ENCODE results near the gene RCBTB1. TPM values are rescaled to one million over a fixed set of nuclear protein-coding genes. Genes with fewer than 3 reads are reported as not detected.
"Not testable (repeated sequence)": the region's sequence is repeated elsewhere in the genome, so short reads cannot be mapped to it uniquely, and the experiment has no call there.

The RCBTB1 gene
- total RNA-seq, 2 donors from 2014 or later, result 13.0 to 21.3 TPM

DNA sequence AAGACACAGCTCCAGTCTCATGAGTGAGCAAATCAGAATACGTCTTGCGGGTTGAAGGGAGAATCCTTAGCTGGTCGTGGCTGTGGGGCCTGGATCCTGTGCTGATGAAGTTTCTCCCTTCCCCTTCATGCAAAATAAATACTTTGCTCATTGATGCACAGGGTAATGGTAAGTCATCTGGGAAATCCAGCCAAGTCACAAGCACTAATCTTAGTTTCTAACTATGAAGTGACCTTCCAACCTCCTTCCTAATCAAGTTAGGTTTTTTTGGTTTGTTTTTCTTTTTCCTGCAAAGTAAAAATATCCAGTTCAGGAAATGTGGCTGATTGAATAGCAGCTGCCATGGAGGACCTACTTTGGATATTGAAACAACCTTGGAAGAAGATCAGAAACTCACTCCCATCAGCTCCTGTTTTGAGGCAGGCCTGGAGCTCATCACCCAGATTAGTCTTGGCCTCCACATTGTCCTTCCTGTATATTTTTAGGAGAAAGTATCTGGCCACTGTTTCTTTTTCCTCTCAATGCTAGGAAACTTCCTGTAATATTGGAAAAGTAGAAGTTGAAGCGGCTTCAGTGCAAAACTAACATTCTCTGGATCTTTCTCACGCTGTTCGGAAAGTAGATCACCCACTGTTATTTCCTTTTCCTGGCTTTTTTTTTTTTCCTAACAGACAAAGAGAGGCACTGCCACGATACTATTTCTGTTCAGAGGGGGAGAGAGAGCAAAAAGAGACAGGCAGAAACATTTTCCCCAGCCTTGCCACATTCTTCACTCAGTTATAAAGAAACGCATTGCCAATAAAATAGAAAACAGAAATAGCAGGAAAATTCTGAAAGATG is 30.7 kb upstream of the RCBTB1 start:
- H3K27me3 Mint-ChIP-seq, result no peaks in the 10 kb centered on the region
- no peaks in the 10 kb centered on the region for H3K4me1 Mint-ChIP-seq (ENCODE audit: low read depth in 2 of 2)
- no peak for ATAC-seq
- DNase-seq (ENCODE audit: low spot score), result no peak
- no peaks in the 10 kb centered on the region for H3K9me3 Mint-ChIP-seq
- H3K4me3 Mint-ChIP-seq, result no peak overlapping the region
- H3K27ac Mint-ChIP-seq, result no peak overlapping the region
- no peaks in the 10 kb centered on the region for H3K36me3 Mint-ChIP-seq

DNA sequence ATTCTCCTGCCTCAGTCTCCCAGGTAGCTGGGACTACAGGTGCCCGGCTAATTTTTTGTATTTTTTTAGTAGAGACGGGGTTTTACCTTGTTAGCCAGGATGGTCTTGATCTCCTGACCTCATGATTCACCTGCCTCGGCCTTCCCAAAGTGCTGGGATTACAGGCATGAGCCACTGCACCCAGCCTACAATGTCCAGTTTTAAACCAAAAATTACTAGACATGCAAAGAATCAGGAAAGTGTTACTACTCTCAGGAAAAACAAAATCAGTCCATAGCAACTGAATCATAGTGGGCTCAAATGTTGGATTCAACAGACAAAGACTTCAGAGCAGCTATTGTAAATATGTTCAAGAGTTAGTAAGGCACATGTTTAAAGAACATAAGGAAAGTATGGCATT is 26.7 kb upstream of the RCBTB1 start:
- not testable (repeated sequence) for H3K4me3 Mint-ChIP-seq, H3K9me3 Mint-ChIP-seq

DNA sequence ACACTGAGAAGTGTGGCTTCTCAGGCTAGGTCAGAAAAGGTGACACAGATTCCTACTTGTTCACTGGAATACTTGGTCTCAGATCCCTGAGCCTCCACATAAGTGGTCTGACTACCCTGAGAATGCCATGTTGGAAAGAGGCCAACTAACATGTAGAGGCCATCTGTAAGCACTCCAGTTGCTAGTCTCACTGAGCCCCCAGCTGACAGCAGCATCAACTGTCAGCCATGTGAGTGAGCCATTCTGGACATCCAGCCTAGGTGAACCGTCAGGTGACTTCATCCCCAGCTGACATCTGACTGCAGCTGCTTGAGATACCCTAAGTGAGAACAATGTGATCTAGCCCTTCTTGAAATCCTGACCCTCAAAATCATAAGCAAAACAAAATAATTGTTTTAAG is 24.8 kb upstream of the RCBTB1 start:
- H3K36me3 Mint-ChIP-seq, result no peaks in the 10 kb centered on the region
- no peak overlapping the region for H3K27ac Mint-ChIP-seq
- ATAC-seq (no peak), DNase-seq (ENCODE audit: low spot score) (no peak)
- H3K4me3 Mint-ChIP-seq, result no peak overlapping the region
- no peaks in the 10 kb centered on the region for H3K9me3 Mint-ChIP-seq
- H3K4me1 Mint-ChIP-seq (ENCODE audit: low read depth in 2 of 2), result peaks cover 5 to 6% of the 10 kb centered on the region in 2 donors
- no peaks in the 10 kb centered on the region for H3K27me3 Mint-ChIP-seq

More for the DNA sequence above, 26.7 kb upstream of the RCBTB1 start:
- not testable (repeated sequence) for H3K27me3 Mint-ChIP-seq; ATAC-seq; DNase-seq (ENCODE audit: low spot score); H3K27ac Mint-ChIP-seq; H3K4me1 Mint-ChIP-seq (ENCODE audit: low read depth in 2 of 2); H3K36me3 Mint-ChIP-seq

DNA sequence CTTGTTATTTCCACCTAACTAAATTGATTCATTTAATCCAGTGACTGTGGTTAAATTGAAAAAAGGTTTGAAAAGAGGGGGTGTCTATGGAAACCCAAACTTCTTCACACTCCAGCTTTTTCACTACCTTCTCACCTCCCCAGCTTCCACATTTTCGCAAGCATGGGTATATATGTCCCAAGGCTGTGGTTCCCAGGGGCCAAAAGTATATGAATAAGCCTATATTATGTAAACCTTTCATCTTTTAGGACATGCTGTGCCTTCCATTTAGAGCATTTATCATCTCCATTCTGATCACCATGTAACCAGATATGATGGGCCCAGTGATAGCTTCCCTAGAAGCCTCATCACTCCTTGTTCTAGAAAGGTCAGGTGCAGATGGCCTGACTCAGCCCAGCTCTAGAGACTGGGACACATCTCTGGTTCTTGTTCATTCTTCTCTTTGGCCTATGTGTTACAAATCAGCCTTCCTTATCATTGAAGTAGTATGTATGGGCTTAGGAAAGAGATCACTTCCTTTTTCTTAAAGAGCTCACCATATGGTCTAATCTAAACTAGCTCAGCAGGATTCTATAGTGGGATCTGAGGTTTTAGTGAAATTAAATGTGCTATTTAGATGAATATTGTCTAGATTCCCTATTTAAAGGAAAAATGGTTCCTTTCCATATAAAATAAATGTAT is 23.4 kb upstream of the RCBTB1 start:
- no peak for DNase-seq (ENCODE audit: low spot score)
- no peak for ATAC-seq
- Mint-ChIP-seq H3K27me3 (no peaks in the 10 kb centered on the region), H3K36me3 (no peaks in the 10 kb centered on the region), H3K4me1 (ENCODE audit: low read depth in 2 of 2) (peaks cover 5 to 6% of the 10 kb centered on the region in 2 donors), H3K4me3 (no peak overlapping the region), H3K27ac (no peak overlapping the region), H3K9me3 (no peaks in the 10 kb centered on the region)

DNA sequence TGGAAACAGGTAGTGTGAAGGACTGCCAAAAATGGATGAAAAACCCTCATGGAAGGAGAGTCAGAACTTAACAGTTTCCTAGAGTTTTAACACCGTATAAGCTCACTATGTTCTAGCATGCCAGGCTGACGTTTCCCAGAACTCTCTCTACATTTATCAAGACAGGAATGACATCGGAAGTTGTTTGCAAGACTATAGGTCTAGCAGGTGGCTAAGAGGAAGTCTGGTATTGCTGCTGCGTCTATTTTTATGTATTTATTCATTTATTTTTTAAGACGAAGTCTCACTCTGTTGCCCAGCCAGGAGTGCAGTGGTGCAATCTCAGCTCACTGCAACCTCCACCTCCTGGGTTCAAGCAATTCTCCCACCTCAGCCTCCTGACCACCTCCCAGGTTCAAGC is 22.4 kb upstream of the RCBTB1 start:
- H3K9me3 Mint-ChIP-seq, result no peaks in the 10 kb centered on the region
- no peak for ATAC-seq
- H3K4me1 Mint-ChIP-seq (ENCODE audit: low read depth in 2 of 2), result peaks cover 5 to 6% of the 10 kb centered on the region in 2 donors

DNA sequence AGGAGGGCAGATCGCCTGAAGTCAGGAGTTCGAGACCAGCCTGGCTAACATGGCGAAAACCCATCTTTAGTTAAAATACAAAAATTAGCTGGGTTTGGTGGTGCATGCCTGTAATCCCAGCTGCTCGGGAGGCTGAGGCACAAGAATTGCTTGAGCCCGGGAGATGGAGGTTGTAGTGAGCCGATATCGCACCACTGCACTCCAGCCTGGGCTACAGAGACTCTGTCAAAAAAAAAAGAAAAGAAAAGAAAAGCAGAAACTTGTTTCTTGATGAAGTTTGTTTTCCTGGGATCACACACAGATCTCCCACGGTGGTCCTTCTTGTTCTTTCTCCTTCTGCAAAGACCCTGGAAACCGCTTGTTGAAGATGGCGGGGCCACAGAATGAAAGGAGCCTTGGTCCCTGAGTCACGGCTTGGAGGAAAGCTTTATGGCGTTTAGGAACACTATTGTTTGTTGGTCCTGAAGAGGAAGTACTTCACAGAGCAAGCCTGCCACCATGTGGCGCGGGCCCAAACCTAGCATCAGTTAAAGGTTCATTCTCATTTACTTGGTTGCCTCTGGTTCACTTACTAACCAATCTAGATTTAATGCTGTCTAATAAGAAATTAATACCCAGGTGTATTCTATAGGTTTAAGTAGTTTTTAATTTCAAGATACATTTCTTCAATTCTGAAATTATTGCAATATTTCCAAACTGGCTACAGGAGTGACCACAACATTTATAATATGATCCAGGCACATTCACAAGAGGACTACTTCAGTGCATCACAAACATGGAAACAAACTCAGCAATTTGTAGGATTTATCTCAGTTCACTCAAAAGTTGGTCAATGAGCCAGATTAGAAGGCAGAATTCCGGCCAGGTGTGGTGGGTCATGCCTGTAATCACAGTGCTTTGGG is 21.6 kb upstream of the RCBTB1 start:
- Mint-ChIP-seq H3K27me3 (no peaks in the 10 kb centered on the region), H3K36me3 (no peaks in the 10 kb centered on the region), H3K4me1 (ENCODE audit: low read depth in 2 of 2) (peaks cover 5 to 6% of the 10 kb centered on the region in 2 donors), H3K4me3 (peak overlapping the region; percentile 80), H3K9me3 (no peaks in the 10 kb centered on the region), H3K27ac (peak overlapping the region; percentile 43 to 71)
- DNase-seq (ENCODE audit: low spot score) (peak; percentile 76), ATAC-seq (peak; percentile 88 to 94)

More for the DNA sequence above, 22.4 kb upstream of the RCBTB1 start:
- H3K36me3 Mint-ChIP-seq, result no peaks in the 10 kb centered on the region
- H3K27ac Mint-ChIP-seq, result no peak overlapping the region
- DNase-seq (ENCODE audit: low spot score), result no peak
- no peaks in the 10 kb centered on the region for H3K27me3 Mint-ChIP-seq
- H3K4me3 Mint-ChIP-seq, result no peak overlapping the region

DNA sequence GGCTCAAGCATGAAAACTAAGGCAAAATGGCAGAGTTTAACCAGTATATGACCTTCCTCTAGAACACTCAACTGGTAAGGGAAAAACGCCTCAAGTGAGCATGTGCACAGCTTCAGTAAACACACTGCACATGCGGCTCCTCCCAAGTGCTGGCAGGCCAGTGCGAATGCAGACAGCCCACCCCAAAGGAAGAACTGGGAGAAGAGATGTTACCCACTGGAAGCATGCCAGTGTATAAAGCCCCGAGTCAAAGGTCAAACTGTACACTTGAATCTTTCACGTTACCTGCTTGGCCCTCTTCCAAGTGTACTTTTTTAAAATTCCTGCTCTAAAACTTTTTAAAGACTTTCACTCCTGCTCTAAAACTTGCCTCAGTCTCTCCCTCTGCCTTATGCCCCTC is 19.2 kb upstream of the RCBTB1 start:
- H3K4me3 Mint-ChIP-seq, result no peak overlapping the region

DNA sequence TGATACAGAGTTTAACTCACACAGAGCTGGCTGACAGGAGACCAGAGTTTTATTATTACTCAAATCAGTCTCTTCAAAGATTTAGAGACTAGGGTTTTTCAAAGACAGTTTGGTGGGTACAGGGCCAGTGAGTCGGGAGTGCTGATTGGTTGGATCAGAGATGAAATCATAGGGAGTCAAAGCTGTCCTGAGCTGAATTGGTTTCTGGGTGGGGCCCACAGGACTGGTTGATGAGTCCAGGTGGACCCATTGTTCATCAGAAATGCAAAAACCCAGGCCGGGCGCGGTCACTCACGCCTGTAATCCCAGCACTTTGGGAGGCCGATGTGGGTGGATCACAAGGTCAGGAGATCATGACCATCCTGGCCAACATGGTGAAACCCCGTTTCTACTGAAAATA is 17.3 kb upstream of the RCBTB1 start:
- DNase-seq (ENCODE audit: low spot score); H3K36me3 Mint-ChIP-seq; H3K9me3 Mint-ChIP-seq; H3K27me3 Mint-ChIP-seq; H3K27ac Mint-ChIP-seq; H3K4me3 Mint-ChIP-seq; H3K4me1 Mint-ChIP-seq (ENCODE audit: low read depth in 2 of 2); ATAC-seq: not testable (repeated sequence)

More for the DNA sequence above, 19.2 kb upstream of the RCBTB1 start:
- Mint-ChIP-seq H3K27me3 (no peaks in the 10 kb centered on the region), H3K4me1 (ENCODE audit: low read depth in 2 of 2) (peaks cover 5 to 6% of the 10 kb centered on the region in 2 donors), H3K9me3 (no peaks in the 10 kb centered on the region), H3K27ac (no peak overlapping the region), H3K36me3 (no peaks in the 10 kb centered on the region)
- DNase-seq (ENCODE audit: low spot score), result no peak
- no peak for ATAC-seq

DNA sequence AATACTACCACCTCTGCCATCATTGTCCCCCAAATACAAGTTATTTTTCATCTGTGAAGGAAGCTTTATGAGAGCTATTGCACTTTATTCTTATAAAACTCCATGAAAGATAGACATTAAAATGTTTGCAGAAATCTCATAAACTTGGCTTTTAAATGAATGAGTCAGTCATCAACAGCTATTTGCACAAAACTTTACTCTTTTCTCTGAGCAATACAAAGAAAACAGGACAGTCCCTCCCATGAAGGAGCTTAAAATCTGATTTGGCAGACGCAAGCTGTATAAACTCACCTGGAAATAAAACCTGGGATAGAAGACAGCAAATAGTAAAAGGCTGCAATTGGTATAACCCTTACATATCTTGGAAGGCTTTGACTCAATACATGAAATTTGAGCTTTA is 16.6 kb upstream of the RCBTB1 start:
- Mint-ChIP-seq H3K36me3 (no peaks in the 10 kb centered on the region), H3K4me3 (no peak overlapping the region), H3K27ac (no peak overlapping the region), H3K4me1 (ENCODE audit: low read depth in 2 of 2) (peaks cover 4% of the 10 kb centered on the region in 2 donors), H3K27me3 (no peaks in the 10 kb centered on the region), H3K9me3 (no peaks in the 10 kb centered on the region)
- ATAC-seq, result no peak
- DNase-seq (ENCODE audit: low spot score), result no peak

DNA sequence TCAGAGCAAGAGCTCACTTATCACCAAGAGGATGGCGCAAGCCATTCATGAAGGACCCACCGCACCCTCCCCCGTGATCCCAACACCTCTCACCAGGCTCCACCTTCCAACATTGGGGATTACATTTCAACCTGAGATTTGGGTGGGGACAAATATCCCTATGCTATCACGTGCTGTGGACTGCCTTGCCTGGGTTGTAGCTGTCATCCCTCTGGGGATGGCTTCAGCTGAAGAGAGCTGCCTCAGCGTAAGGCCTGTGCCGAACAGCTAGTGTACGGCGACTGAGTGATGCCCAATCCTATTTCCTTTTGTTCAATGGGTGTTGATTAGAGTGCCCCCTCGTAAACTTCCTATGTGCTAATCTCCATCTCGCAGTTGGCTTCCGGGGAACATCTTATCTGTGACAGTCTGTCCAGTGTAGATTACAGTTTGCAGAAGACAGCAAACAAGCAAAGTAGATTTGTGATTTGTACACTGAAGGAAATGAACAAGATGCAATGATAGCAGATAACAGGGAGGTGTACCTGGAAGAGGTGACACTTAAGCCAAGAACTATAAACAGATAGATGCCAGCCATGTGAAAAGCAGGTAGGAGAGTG is 11.8 kb upstream of the RCBTB1 start:
- H3K36me3 Mint-ChIP-seq, result no peaks in the 10 kb centered on the region
- DNase-seq (ENCODE audit: low spot score) (no peak), ATAC-seq (peak in 1 of 2 donors; percentile 38)
- no peak overlapping the region for H3K27ac Mint-ChIP-seq
- no peak overlapping the region for H3K4me3 Mint-ChIP-seq
- H3K4me1 Mint-ChIP-seq (ENCODE audit: low read depth in 2 of 2), result peaks cover 0 to 4% of the 10 kb centered on the region in 2 donors
- no peaks in the 10 kb centered on the region for H3K27me3 Mint-ChIP-seq
- H3K9me3 Mint-ChIP-seq, result no peaks in the 10 kb centered on the region

DNA sequence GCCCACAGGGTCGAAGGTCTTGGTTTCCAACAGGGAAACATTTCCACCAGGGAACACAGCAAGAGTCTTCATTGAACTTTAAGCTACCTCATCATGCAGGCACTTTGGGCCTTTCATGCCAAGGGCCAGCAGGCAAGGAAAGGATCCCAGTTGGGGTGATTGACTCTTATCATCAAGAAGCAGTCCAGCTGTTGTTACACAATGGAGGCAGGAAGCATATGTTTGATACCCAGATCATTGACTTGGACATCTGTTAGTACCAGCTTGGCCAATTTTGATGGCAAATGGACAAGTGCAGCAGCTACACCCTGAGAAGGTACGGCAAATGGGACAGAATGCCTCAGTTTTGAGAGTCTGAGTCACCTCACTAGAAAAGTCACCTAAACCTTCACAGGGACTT is 10.9 kb upstream of the RCBTB1 start:
- H3K27me3 Mint-ChIP-seq, result no peaks in the 10 kb centered on the region
- no peak overlapping the region for H3K4me3 Mint-ChIP-seq
- no peak overlapping the region for H3K27ac Mint-ChIP-seq
- no peak for DNase-seq (ENCODE audit: low spot score)
- no peaks in the 10 kb centered on the region for H3K9me3 Mint-ChIP-seq
- ATAC-seq, result no peak
- H3K36me3 Mint-ChIP-seq, result no peaks in the 10 kb centered on the region
- H3K4me1 Mint-ChIP-seq (ENCODE audit: low read depth in 2 of 2), result peaks cover 0 to 4% of the 10 kb centered on the region in 2 donors

DNA sequence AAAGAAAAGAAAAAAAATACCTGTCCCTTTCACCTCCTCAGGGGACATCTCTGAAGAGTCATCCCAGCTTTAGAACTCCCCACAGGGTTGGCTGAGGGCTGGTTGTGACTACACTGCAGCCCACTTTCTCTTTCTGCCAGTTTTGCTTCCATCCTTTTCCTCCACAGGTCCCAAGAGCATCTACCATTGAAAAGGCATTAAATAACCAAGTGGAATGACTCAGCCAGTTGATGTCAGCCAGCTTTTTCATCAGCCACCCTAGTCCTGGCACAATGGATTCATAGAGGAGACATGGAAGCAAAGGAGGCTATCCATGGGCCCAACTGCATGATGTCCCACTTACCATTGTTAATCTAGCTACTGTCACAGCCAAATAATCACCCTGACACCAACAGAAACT is 9.2 kb upstream of the RCBTB1 start:
- H3K27me3 Mint-ChIP-seq, result peaks cover 0 to 2% of the 10 kb centered on the region in 2 donors
- H3K36me3 Mint-ChIP-seq, result no peaks in the 10 kb centered on the region
- DNase-seq (ENCODE audit: low spot score) (no peak), ATAC-seq (no peak)
- peaks cover 0 to 4% of the 10 kb centered on the region in 2 donors for H3K4me1 Mint-ChIP-seq (ENCODE audit: low read depth in 2 of 2)
- H3K4me3 Mint-ChIP-seq, result no peak overlapping the region
- no peak overlapping the region for H3K27ac Mint-ChIP-seq
- H3K9me3 Mint-ChIP-seq, result no peaks in the 10 kb centered on the region

DNA sequence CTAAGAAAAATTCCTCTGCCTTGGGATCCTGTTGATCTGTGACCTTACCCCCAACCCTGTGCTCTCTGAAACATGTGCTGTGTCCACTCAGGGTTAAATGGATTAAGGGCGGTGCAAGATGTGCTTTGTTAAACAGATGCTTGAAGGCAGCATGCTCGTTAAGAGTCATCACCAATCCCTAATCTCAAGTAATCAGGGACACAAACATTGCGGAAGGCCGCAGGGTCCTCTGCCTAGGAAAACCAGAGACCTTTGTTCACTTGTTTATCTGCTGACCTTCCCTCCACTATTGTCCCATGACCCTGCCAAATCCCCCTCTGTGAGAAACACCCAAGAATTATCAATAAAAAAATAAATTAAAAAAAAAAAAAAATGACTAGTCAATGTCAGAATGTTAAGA is 8.5 kb upstream of the RCBTB1 start:
- H3K27ac Mint-ChIP-seq; H3K9me3 Mint-ChIP-seq; H3K4me3 Mint-ChIP-seq; DNase-seq (ENCODE audit: low spot score); H3K4me1 Mint-ChIP-seq (ENCODE audit: low read depth in 2 of 2); H3K27me3 Mint-ChIP-seq; ATAC-seq; H3K36me3 Mint-ChIP-seq: not testable (repeated sequence)

Measured in natural killer cell treated with Interleukin-12 subunit alpha and Interleukin-12 subunit beta and Interleukin-15 and Interleukin-18, amount 100 ng/mL, for 72 hours (primary cell).